ENCODE measurements around the gene RBCK1. TPM values are rescaled to one million over a fixed set of nuclear protein-coding genes. Genes with fewer than 3 reads are reported as not detected.

RBCK1 gene
- total and polyA plus RNA-seq, 2 of the 4 experiments (the other 2 are of a cell fraction), result 29.9 to 84.2 TPM

DNA sequence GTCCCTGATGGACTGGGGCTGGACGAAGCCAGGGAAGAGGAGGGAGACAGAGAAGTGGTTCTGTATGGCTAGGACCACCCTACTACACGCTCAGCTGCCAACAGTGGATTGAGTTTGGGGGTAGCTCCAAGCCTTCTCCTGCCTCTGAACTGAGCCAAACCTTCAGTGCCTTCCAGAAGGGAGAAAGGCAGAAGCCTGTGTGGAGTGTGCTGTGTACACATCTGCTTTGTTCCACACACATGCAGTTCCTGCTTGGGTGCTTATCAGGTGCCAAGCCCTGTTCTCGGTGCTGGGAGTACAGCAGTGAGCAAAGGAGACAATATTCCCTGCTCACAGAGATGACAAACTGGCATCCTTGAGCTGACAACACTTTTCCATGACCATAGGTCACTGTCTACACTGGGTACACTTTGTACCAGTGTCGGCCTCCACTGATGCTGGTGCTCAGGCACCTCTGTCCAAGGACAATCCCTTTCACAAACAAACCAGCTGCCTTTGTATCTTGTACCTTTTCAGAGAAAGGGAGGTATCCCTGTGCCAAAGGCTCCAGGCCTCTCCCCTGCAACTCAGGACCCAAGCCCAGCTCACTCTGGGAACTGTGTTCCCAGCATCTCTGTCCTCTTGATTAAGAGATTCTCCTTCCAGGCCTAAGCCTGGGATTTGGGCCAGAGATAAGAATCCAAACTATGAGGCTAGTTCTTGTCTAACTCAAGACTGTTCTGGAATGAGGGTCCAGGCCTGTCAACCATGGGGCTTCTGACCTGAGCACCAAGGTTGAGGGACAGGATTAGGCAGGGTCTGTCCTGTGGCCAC is 11.3 kb upstream of the RBCK1 start (continued):
- no peak for TF ChIP-seq MAZ (IDR thresholded peaks at IDR 0.05; ENCODE audit: borderline replicate concordance, low read depth, low read length)

DNA sequence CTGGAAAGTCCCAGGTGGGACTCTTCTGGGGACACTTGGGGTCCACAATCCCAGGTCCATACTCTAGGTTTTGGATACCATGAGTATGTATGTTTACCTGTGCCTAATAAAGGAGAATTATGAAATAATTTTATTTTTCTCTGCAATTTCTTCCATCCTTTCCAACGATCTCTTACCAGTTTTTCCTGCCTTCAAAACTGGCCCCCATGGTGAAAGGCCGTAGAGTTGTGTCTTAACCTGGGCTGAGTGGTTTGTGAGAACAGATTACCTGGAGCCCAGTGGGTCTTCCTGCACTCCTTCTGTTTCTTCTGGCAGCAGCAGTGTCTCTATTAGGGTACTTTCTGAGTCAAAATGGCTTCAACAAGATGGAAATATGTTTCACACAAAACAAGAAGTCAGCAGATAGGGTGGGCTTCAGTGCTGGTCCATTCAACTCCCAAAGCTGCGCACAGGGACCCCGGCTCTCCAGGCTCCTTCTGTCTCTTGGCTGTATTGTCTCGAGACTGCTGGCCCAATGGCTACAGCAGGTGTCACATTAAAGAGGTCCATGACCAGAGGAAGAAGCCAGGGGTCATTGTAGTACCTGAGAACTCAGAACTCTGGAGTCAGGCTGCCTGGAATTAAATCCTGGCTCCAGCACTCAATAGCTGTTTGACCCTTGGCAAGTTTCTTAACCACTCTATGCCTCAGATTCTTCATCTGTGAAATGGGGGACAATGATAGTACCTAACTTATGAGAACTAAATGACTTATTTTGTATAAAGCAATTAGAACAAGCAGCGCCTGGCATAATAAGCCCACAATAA is 10.5 kb upstream of the RBCK1 start:
- ChIA-PET CTCF (no interaction called here), POLR2A (ENCODE audit: unreplicated experiment) (no interaction called here)
- Histone ChIP-seq H2AFZ (replicated peaks; ENCODE audit: low read length, poor library complexity) (no peak overlapping the region), H3K4me1 (ENCODE audit: control insufficient read depth, insufficient read depth, low read length) (peaks cover 4% of the 10 kb centered on the region; the same call in 1 of the 2 replicates), H4K5ac (ENCODE audit: low read depth, low read length) (no peak overlapping the region), H4K91ac (ENCODE audit: insufficient read depth, low read depth, low read length) (no peak overlapping the region), H2BK120ac (ENCODE audit: low read depth, low read length) (no peak overlapping the region), H3K36me3 (ENCODE audit: control insufficient read depth, insufficient read depth, low read length) (peaks cover 41% of the 10 kb centered on the region), H3K18ac (ENCODE audit: low read depth, low read length) (no peak overlapping the region), H3K9ac (ENCODE audit: low read depth, low read length) (no peak overlapping the region), H2BK20ac (ENCODE audit: low read depth, low read length) (no peak overlapping the region), H4K8ac (ENCODE audit: low read depth in 2 of 2, low read length in 2 of 2) (no peak overlapping the region), H3K27ac (ENCODE audit: insufficient read depth, low read length) (no peak overlapping the region), H2AK5ac (ENCODE audit: low read depth, low read length) (no peak overlapping the region), H3K9me1 (ENCODE audit: insufficient read depth, low read length) (peaks cover 9% of the 10 kb centered on the region; the same call in 1 of the 2 replicates), H4K20me1 (ENCODE audit: insufficient read depth, low read length) (peaks cover 17% of the 10 kb centered on the region; the same call in 1 of the 2 replicates), H3K27me3 (ENCODE audit: control insufficient read depth, insufficient read depth, low read length) (no peaks in the 10 kb centered on the region), H3K23ac (ENCODE audit: low read depth, low read length) (no peak overlapping the region), H2BK15ac (ENCODE audit: low read depth, low read length) (no peak overlapping the region), H2AK9ac (replicated peaks; ENCODE audit: low read depth, low read length, poor library complexity) (no peak overlapping the region), H3K79me1 (ENCODE audit: low read depth in 1 of 2, low read length in 2 of 2) (peaks cover 3 to 8% of the 10 kb centered on the region in 2 experiments; a peak in 2 of 4 replicates), H2BK5ac (ENCODE audit: low read depth, low read length, poor library complexity, severe bottlenecking) (no peak overlapping the region), H3K4me2 (ENCODE audit: low read depth, low read length) (no peak overlapping the region), H3K4ac (ENCODE audit: low read depth, low read length) (no peak overlapping the region), H3K4me3 (ENCODE audit: insufficient read depth, low read depth, low read length) (no peak overlapping the region), H3K56ac (ENCODE audit: extremely low read depth, insufficient read depth, low read length) (no peak overlapping the region), H3K9me3 (ENCODE audit: control insufficient read depth, insufficient read depth, low read length) (no peaks in the 10 kb centered on the region), H3K14ac (replicated peaks; ENCODE audit: low read depth, low read length) (no peak overlapping the region)
- in situ Hi-C loops (cut with MboI; ENCODE audit: low sequenced_read_pairs), result no loop called here
- dilution Hi-C loops (cut with HindIII; ENCODE audit: low sequenced_read_pairs, unreplicated experiment), result no loop called here
- DNase-seq, result no peak
- BruUV-seq (replicated peaks), result no TSS peak
- intact Hi-C loops (cut with micrococcal nuclease), result no loop called here
- WGBS, 2 experiments (ENCODE audit: extremely low coverage in 2 of 2, insufficient read length in 1 of 2), result 100% methylated on average over 2 of the region's 6 CpGs; no CpG with 5 or more reads in 1 of the 2 experiments
- no peak for ATAC-seq (ENCODE audit: low read depth)
- TF ChIP-seq RAD21 (IDR thresholded peaks at IDR 0.05; ENCODE audit: low read length), result no peak
- TF ChIP-seq, protein P1, sequence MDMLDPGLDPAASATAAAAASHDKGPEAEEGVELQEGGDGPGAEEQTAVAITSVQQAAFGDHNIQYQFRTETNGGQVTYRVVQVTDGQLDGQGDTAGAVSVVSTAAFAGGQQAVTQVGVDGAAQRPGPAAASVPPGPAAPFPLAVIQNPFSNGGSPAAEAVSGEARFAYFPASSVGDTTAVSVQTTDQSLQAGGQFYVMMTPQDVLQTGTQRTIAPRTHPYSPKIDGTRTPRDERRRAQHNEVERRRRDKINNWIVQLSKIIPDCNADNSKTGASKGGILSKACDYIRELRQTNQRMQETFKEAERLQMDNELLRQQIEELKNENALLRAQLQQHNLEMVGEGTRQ (IDR thresholded peaks at IDR 0.05; ENCODE audit: low read depth, low read length), result no peak
- TF ChIP-seq MXI1 (IDR thresholded peaks at IDR 0.05; ENCODE audit: borderline replicate concordance, low read depth, low read length), result no peak
- no peak for TF ChIP-seq MAFK (IDR thresholded peaks at IDR 0.05; ENCODE audit: low read depth, low read length)
- TF ChIP-seq RFX5 (IDR thresholded peaks at IDR 0.05; ENCODE audit: low read depth, low read length), result no peak
- no peak for TF ChIP-seq CHD1 (IDR thresholded peaks at IDR 0.05; ENCODE audit: low read depth, low read length)
- no peak for TF ChIP-seq SMC3 (IDR thresholded peaks at IDR 0.05; ENCODE audit: low read depth, low read length)
- TF ChIP-seq, protein P2, sequence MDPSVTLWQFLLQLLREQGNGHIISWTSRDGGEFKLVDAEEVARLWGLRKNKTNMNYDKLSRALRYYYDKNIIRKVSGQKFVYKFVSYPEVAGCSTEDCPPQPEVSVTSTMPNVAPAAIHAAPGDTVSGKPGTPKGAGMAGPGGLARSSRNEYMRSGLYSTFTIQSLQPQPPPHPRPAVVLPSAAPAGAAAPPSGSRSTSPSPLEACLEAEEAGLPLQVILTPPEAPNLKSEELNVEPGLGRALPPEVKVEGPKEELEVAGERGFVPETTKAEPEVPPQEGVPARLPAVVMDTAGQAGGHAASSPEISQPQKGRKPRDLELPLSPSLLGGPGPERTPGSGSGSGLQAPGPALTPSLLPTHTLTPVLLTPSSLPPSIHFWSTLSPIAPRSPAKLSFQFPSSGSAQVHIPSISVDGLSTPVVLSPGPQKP (IDR thresholded peaks at IDR 0.05; ENCODE audit: borderline replicate concordance, low read depth, low read length), result no peak
- no peak for TF ChIP-seq POLR2A (IDR thresholded peaks at IDR 0.05; ENCODE audit: low read depth, low read length)
- TF ChIP-seq NFE2L2 (IDR thresholded peaks at IDR 0.05; ENCODE audit: low read depth, low read length), result no peak

All from IMR-90 (cell line).